Activated gamma-delta T cell (primary cell): ENCODE measurements around the gene GRIK1.

Experiments
- DNase-seq: peaks from one replicate; lab custom pipeline; 2025; lab: John Stamatoyannopoulos, UW

Gene GRIK1

GRCh38 chr21:29529139-29529538 is 410.7 kb downstream of the GRIK1 start:
- DNase-seq, result no peak

GRCh38 chr21:29526545-29526944 is 413.3 kb downstream of the GRIK1 start:
- DNase-seq, result no peak

DNA sequence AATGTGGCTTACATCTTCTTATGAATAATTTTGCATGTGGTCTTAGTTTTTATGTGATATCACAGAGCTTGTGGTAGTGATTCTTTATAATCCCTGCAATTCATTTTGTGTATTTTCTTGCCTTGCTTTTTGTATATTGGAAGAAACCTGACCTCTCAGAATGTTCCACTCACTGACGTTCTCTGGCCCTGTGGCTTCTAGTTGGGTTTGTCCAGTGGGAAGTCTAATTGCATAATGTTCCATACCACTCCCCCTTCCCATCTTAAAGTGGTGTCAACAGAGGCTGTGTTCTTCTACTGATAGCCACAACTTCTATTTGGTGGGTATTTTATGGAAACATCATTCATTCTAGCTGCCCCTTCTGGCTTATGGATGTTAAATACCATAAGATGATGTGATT is 415.7 kb downstream of the GRIK1 start:
- no peak for DNase-seq

- DNase-seq, result no peak
Measured at GRCh38 chr21:29523646-29524045, 416.1 kb downstream of the GRIK1 start.

DNA sequence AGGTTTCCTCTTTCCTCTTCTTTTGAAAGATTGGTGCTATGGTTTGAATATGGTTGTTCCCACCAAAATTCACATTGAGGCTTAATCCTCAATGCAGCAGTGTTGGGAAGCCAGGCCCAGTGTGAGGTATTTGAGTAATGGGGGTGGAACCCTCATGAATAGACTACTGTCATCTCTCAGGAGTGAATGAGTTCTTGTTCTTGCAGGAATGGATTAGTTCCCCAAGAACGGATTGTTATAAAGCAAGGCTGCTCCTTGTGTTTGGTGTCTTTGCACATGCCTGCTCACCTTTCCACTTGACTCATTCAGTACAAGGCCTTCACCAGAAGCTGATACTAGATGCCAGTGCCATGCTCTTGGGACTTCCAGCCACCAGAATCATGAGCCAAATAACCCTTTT is 417.9 kb downstream of the GRIK1 start:
- no peak for DNase-seq

GRCh38 chr21:29520171-29520570 is 419.6 kb downstream of the GRIK1 start:
- no peak for DNase-seq

DNA sequence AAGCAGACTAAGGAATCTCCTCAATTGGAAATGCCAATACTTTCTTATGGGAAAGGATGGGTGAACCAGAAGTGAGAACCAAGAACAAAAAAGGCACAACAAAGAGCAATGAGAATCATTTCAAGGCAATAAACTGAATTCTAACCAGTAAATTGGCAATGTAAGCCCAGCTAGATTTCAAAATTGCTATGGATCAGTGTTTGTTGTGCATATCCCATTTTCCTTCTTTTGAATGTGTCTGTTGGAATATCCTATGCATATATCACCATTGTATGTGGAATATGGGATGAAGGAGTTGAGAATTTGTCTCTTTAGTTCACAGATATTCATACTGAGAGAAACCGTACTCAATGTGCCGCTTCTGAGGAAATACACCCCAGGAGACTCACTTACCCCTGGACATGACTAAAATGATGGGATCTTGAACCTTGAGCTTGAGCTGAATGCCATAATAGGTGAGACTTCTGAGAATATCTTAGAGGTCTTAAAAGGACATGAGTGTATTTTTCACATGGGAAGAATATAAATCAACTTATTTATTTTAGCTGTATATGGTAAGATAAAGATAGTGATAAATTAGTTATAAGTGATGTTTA is 425.0 kb downstream of the GRIK1 start:
- no peak for DNase-seq

DNA sequence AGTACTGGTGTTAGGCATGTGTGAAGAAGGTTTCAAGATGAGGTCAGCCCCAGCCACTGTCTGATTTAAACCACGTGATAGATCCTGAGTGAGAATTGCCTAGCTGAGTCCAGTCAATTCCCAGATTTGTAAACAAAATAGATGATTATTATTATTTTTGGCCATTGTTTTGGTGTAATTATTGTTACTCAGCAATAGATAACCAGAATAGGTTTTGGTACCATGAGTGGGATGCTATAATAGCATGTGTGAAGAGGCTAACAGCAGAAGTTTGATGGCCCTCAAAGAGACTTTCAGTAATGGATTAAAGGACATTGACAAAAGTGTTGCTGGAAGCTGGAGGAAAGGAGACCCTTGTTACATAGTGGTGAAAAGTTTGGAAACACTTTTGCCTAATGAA is 426.3 kb downstream of the GRIK1 start:
- no peak for DNase-seq

DNA sequence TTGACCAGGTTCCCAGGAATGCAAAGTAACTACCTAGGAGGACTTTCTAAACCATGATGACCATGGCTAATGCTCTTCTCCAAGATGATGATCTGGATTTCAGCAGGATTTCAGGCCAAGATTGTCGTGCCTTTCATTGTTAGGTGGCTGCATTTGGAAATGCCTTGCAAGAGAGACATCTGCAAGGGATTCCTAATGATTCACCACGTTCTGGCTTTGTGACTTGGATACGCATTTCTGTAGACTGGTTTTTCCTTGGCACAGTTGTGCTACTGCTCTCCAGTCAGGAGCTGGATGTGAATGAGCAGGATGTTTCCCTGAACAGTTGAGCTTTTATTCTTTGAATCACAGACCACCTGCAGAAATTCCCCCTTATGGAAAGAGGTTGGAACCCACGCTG is 428.7 kb downstream of the GRIK1 start:
- no peak for DNase-seq

GRCh38 chr21:29509121-29509520 is 430.7 kb downstream of the GRIK1 start:
- DNase-seq, result no peak

GRCh38 chr21:29508301-29508700 is 431.5 kb downstream of the GRIK1 start:
- DNase-seq, result no peak

DNA sequence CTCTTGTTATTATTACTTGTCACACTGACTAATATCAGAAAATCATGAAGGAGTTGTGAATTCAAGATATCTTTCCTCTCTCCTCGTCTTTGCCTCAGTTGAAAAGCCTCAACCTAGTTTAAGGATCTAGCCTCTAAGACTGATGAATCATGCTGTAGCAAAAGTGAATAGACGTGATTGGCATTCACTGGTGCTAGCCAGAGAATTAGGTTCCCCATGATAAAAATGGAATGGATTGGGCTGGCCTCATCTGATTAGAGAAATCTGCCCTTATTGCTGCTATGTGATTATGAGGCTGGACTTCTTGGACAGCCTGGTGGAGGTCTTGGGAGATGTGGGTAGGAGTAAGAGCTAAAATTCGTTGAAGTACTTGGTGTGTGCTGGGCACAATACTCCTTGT is 432.8 kb downstream of the GRIK1 start:
- no peak for DNase-seq

- DNase-seq, result no peak
Measured at GRCh38 chr21:29506214-29506613, 433.6 kb downstream of the GRIK1 start.

GRCh38 chr21:29504751-29505321 is 435.0 kb downstream of the GRIK1 start:
- DNase-seq, result no peak

DNA sequence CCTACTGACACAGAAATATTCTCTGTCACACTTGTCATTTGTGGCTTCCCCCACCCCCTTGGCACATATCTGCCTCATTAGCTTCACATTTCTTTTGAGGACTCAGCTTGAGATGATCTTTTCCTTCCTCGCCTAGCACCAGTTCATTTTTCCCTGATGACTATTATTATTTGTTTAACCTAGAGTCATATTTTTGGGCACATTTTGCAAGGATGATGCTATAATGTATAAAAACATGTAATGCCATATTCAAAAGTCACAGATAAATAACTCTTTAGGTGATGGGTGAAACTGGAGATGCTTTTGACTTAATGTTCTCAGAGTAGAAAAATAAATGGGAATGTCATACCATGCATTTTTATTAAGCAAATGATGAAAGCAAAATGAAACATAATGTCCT is 438.3 kb downstream of the GRIK1 start:
- no peak for DNase-seq

- no peak for DNase-seq
Measured at GRCh38 chr21:29499734-29500343, 440.0 kb downstream of the GRIK1 start.

DNA sequence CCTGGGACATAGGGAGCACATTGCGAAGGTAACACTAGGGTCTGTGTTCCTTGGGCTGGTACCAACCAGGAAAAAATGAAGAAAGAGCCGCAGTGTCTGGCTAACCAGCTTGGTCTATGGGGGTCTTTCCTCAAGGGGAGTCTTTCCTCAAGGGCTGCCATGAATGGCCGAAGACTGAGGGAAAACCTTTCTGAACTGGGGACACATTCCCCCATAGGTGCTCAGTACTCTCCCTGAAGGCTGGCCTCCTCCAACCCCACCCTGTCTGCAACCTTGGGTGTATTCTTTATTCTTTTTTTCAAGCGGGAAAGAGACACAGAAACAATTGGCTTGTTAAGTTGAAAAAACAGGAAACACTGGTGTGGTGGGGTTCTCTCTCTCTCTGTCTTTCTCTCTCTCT is 440.6 kb downstream of the GRIK1 start:
- DNase-seq, result no peak

DNA sequence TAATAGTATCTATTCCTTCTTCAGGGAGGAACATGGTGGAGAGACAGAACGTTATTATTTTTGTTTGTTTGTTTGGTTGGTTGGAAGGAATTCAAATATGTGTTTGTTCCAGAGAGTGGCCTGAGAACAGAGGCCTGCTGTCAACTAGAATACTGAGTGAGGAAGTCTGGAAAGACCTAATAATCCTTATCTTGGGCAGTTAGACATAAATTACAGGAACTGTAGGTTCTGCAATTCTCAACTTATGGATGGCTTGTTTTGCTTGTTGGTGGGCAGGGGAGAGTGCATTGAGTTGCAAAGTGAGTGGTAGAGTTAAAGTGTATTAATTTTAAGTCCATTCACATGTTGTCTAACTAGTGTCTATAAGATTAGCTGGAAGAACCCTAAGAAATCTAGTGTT is 443.5 kb downstream of the GRIK1 start:
- no peak for DNase-seq

DNA sequence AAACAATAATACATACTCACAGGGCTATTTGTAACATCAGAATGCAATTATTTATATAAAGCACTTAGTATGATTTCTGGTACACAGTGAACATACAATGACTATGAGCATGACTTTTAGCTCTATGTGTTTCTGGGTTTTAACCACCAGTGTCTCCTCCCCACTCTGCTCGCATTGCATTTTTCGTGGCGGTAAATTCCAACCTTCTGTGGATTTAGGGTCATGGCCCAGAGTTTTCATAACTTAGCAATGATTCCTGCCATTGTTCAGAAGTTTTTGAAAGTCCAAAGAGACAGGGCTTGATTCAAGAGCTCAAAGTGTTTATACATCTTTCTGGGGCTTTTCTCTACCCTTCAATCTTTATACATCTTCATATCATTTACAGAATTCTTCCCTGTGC is 449.8 kb downstream of the GRIK1 start:
- DNase-seq, result no peak

- DNase-seq, result no peak
Measured at GRCh38 chr21:29487154-29487553, 452.6 kb downstream of the GRIK1 start.
